Activated T-helper 1 cell treated with anti-CD3 and anti-CD28 coated beads, Interleukin-12 subunit alpha, Interleukin-12 subunit beta, Interleukin-2, Interleukin-4 antibody, amounts not matched to agents 30 ng/mL and 10 ng/mL and 1 ng/mL, durations not matched to agents 14 hours and 24 hours and 36 hours (primary cell): ENCODE results near the gene SLC25A17. TPM values are rescaled to one million over a fixed set of nuclear protein-coding genes. Genes with fewer than 3 reads are reported as not detected.
"Not testable (repeated sequence)": the region's sequence is repeated elsewhere in the genome, so short reads cannot be mapped to it uniquely, and the experiment has no call there.

ENCODE experiments used
- DNase-seq: peaks from one replicate; pipeline ENCODE4 v3.0.0; 2021; ENCODE audit warnings: low spot score
- H3K27ac Mint-ChIP-seq: one replicate; pipeline ENCODE4 v1.8.0; 2021; ENCODE audit warnings: mild to moderate bottlenecking, mixed read lengths
- H3K27me3 Mint-ChIP-seq: one replicate; pipeline ENCODE4 v1.8.0; 2022; ENCODE audit warnings: mild to moderate bottlenecking, moderate library complexity, mixed read lengths; ENCODE audit not compliant: insufficient read depth
- H3K36me3 Mint-ChIP-seq: one replicate; pipeline ENCODE4 v1.8.0; 2021; ENCODE audit warnings: low read depth, mixed read lengths
- H3K4me1 Mint-ChIP-seq: one replicate; pipeline ENCODE4 v1.8.0; 2021; ENCODE audit warnings: low read depth, mixed read lengths
- H3K4me3 Mint-ChIP-seq: one replicate; pipeline ENCODE4 v1.8.0; 2021; ENCODE audit warnings: mild to moderate bottlenecking, moderate library complexity, mixed read lengths
- H3K9me3 Mint-ChIP-seq: one replicate; pipeline ENCODE4 v1.8.0; 2021; ENCODE audit warnings: mixed read lengths
- intact Hi-C: fragments of 100-400 bp; cut with micrococcal nuclease; formaldehyde crosslinking; loops from one replicate; pipeline ENCODE4 v1.15.1; 2024
- total RNA-seq: library from RNA; stranded (reverse); gene quantifications from 2 replicates; pipeline ENCODE4 v1.2.3, GENCODE V29; 2022

Gene SLC25A17
- total RNA-seq, 1 donor from 2014 or later: 34.0 TPM

- H3K9me3 Mint-ChIP-seq, H3K27me3 Mint-ChIP-seq, H3K27ac Mint-ChIP-seq, DNase-seq, intact Hi-C loops, H3K4me3 Mint-ChIP-seq: not testable (repeated sequence)
- H3K36me3 Mint-ChIP-seq: peaks cover 41% of the 10 kb centered on the region
- peaks cover 12% of the 10 kb centered on the region for H3K4me1 Mint-ChIP-seq
Observed at GRCh38 chr22:40845816-40846215, 26.7 kb upstream of the SLC25A17 start.

- intact Hi-C loops: no loop called here
- H3K4me1 Mint-ChIP-seq: peaks cover 7% of the 10 kb centered on the region
- peaks cover 44% of the 10 kb centered on the region for H3K36me3 Mint-ChIP-seq
- no peak for DNase-seq
- no peaks in the 10 kb centered on the region for H3K9me3 Mint-ChIP-seq
- H3K27me3 Mint-ChIP-seq: no peaks in the 10 kb centered on the region
- H3K4me3 Mint-ChIP-seq: no peak overlapping the region
- no peak overlapping the region for H3K27ac Mint-ChIP-seq
Observed at GRCh38 chr22:40844951-40845350, 25.8 kb upstream of the SLC25A17 start.

- Mint-ChIP-seq H3K27me3 (no peaks in the 10 kb centered on the region), H3K36me3 (peaks cover 36% of the 10 kb centered on the region), H3K4me1 (peaks cover 7% of the 10 kb centered on the region), H3K27ac (no peak overlapping the region), H3K9me3 (no peaks in the 10 kb centered on the region), H3K4me3 (no peak overlapping the region)
- no peak for DNase-seq
- intact Hi-C loops: no loop called here
Observed at GRCh38 chr22:40838486-40838885, 19.3 kb upstream of the SLC25A17 start.

- H3K4me1 Mint-ChIP-seq: no peaks in the 10 kb centered on the region
- H3K4me3 Mint-ChIP-seq: no peak overlapping the region
- intact Hi-C loops: no loop called here
- H3K27me3 Mint-ChIP-seq: no peaks in the 10 kb centered on the region
- DNase-seq: no peak
- H3K36me3 Mint-ChIP-seq: peaks cover 28% of the 10 kb centered on the region
- H3K27ac Mint-ChIP-seq: no peak overlapping the region
- H3K9me3 Mint-ChIP-seq: no peaks in the 10 kb centered on the region
Observed at GRCh38 chr22:40834619-40835018, 15.5 kb upstream of the SLC25A17 start.

GRCh38 chr22:40829131-40829530 lies 10.0 kb upstream of the SLC25A17 start:
- Mint-ChIP-seq H3K9me3 (no peaks in the 10 kb centered on the region), H3K36me3 (peaks cover 31% of the 10 kb centered on the region)

GRCh38 chr22:40826984-40827741 lies 8.0 kb upstream of the SLC25A17 start:
- Mint-ChIP-seq H3K27me3 (no peaks in the 10 kb centered on the region), H3K27ac (no peak overlapping the region), H3K4me3 (no peak overlapping the region), H3K36me3 (peaks cover 25% of the 10 kb centered on the region), H3K9me3 (no peaks in the 10 kb centered on the region), H3K4me1 (no peaks in the 10 kb centered on the region)
- intact Hi-C loops: no loop called here
- no peak for DNase-seq

More at GRCh38 chr22:40829131-40829530, 10.0 kb upstream of the SLC25A17 start:
- Mint-ChIP-seq H3K27ac (no peak overlapping the region), H3K4me1 (no peaks in the 10 kb centered on the region), H3K27me3 (no peaks in the 10 kb centered on the region), H3K4me3 (no peak overlapping the region)
- intact Hi-C loops: no loop called here
- no peak for DNase-seq

GRCh38 chr22:40826292-40826691 lies 7.1 kb upstream of the SLC25A17 start:
- H3K36me3 Mint-ChIP-seq: peaks cover 24% of the 10 kb centered on the region
- H3K9me3 Mint-ChIP-seq, DNase-seq, H3K27ac Mint-ChIP-seq, H3K27me3 Mint-ChIP-seq, H3K4me3 Mint-ChIP-seq, H3K4me1 Mint-ChIP-seq, intact Hi-C loops: not testable (repeated sequence)

- H3K4me3 Mint-ChIP-seq: no peak overlapping the region
- H3K27ac Mint-ChIP-seq: no peak overlapping the region
- DNase-seq: no peak
- intact Hi-C loops: no loop called here
- H3K36me3 Mint-ChIP-seq: peaks cover 15% of the 10 kb centered on the region
- H3K4me1 Mint-ChIP-seq: peaks cover 14% of the 10 kb centered on the region
- no peaks in the 10 kb centered on the region for H3K9me3 Mint-ChIP-seq
- H3K27me3 Mint-ChIP-seq: no peaks in the 10 kb centered on the region
Observed at GRCh38 chr22:40823426-40823825, 4.3 kb upstream of the SLC25A17 start.

- no peak for DNase-seq
- H3K27ac Mint-ChIP-seq: peak overlapping the region; percentile 72
- H3K4me3 Mint-ChIP-seq: peak overlapping the region; percentile 87
- H3K9me3 Mint-ChIP-seq: no peaks in the 10 kb centered on the region
- intact Hi-C loops: loop anchor here (1.0 to 5.0 kb wide), 9 partner anchors 37 to 643 kb away; partner anchors contain the start of genes MRTFA, RANGAP1, RBX1 and ST13
- peaks cover 33% of the 10 kb centered on the region for H3K4me1 Mint-ChIP-seq
- peaks cover 17% of the 10 kb centered on the region for H3K36me3 Mint-ChIP-seq
- no peaks in the 10 kb centered on the region for H3K27me3 Mint-ChIP-seq
Observed at GRCh38 chr22:40819599-40820140, 524 bp upstream of the SLC25A17 start.

- DNase-seq: peak; percentile 4
- Mint-ChIP-seq H3K9me3 (no peaks in the 10 kb centered on the region), H3K4me3 (peak overlapping the region; percentile 87), H3K36me3 (peaks cover 22% of the 10 kb centered on the region), H3K27ac (peak overlapping the region; percentile 93), H3K27me3 (no peaks in the 10 kb centered on the region), H3K4me1 (peaks cover 33% of the 10 kb centered on the region)
- intact Hi-C loops: loop anchor here (1.0 to 5.0 kb wide), 7 partner anchors 107 to 641 kb away; partner anchors contain the start of genes MRTFA, RBX1 and TNRC6B
Observed at GRCh38 chr22:40818192-40818746, 877 bp downstream of the SLC25A17 start.

- Mint-ChIP-seq H3K4me3 (peak overlapping the region; percentile 87), H3K27ac (peak overlapping the region; percentile 93), H3K36me3 (peaks cover 22% of the 10 kb centered on the region), H3K4me1 (peaks cover 33% of the 10 kb centered on the region), H3K9me3 (no peaks in the 10 kb centered on the region), H3K27me3 (no peaks in the 10 kb centered on the region)
- intact Hi-C loops: loop anchor here (1.0 to 5.0 kb wide), 7 partner anchors 106 to 641 kb away; partner anchors contain the start of genes MRTFA, RBX1 and TNRC6B
- no peak for DNase-seq
Observed at GRCh38 chr22:40817737-40818136, 1.4 kb downstream of the SLC25A17 start.

GRCh38 chr22:40813912-40814315 lies 5.2 kb downstream of the SLC25A17 start:
- DNase-seq: no peak
- H3K36me3 Mint-ChIP-seq: peaks cover 26% of the 10 kb centered on the region
- intact Hi-C loops: no loop called here
- H3K4me3 Mint-ChIP-seq: no peak overlapping the region
- H3K9me3 Mint-ChIP-seq: no peaks in the 10 kb centered on the region
- no peak overlapping the region for H3K27ac Mint-ChIP-seq
- H3K27me3 Mint-ChIP-seq: no peaks in the 10 kb centered on the region
- peaks cover 25% of the 10 kb centered on the region for H3K4me1 Mint-ChIP-seq
